ENCODE results near the gene OR51B5. TPM values are rescaled to one million over a fixed set of nuclear protein-coding genes. Genes with fewer than 3 reads are reported as not detected.
"Not testable (repeated sequence)": the region's sequence is repeated elsewhere in the genome, so short reads cannot be mapped to it uniquely, and the experiment has no call there.

The OR51B5 gene
- total RNA-seq, 1 donor from 2014 or later, result 0.20 TPM

- Mint-ChIP-seq H3K36me3 (ENCODE audit: low read depth) (no peaks in the 10 kb centered on the region), H3K27ac (ENCODE audit: unreplicated experiment) (no peak overlapping the region), H3K27me3 (ENCODE audit: low read depth) (no peaks in the 10 kb centered on the region), H3K9me3 (ENCODE audit: low read depth) (no peaks in the 10 kb centered on the region), H3K4me3 (ENCODE audit: unreplicated experiment) (no peak overlapping the region), H3K4me1 (ENCODE audit: low read depth) (peaks cover 33% of the 10 kb centered on the region)
- DNase-seq (ENCODE audit: low spot score), result no peak
- TF ChIP-seq, protein P1, sequence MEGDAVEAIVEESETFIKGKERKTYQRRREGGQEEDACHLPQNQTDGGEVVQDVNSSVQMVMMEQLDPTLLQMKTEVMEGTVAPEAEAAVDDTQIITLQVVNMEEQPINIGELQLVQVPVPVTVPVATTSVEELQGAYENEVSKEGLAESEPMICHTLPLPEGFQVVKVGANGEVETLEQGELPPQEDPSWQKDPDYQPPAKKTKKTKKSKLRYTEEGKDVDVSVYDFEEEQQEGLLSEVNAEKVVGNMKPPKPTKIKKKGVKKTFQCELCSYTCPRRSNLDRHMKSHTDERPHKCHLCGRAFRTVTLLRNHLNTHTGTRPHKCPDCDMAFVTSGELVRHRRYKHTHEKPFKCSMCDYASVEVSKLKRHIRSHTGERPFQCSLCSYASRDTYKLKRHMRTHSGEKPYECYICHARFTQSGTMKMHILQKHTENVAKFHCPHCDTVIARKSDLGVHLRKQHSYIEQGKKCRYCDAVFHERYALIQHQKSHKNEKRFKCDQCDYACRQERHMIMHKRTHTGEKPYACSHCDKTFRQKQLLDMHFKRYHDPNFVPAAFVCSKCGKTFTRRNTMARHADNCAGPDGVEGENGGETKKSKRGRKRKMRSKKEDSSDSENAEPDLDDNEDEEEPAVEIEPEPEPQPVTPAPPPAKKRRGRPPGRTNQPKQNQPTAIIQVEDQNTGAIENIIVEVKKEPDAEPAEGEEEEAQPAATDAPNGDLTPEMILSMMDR (IDR thresholded peaks at IDR 0.05), result no peak
Measured at GRCh38 chr11:5364214-5364613, 20.9 kb upstream of the OR51B5 start.

DNA sequence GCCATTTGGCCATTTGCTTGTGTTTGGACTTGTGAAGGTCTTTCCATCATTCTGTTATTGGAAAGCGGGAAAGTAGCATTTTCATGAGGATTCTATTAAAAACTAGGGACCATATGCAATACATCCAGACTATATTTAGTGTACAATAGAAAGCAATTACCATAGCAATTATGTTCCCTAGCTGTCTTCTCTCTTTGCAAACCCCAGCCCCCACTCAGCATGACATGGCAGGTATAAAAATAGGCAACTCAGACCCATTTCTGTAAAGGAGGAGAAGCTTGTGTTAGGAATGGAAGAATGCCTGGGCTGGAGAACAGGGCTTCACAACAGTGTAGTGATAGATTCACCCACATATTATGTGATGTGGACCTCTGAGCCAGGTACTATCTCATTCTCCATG, 20.4 kb upstream of the OR51B5 start:
- H3K4me3 Mint-ChIP-seq (ENCODE audit: unreplicated experiment), result no peak overlapping the region

DNA sequence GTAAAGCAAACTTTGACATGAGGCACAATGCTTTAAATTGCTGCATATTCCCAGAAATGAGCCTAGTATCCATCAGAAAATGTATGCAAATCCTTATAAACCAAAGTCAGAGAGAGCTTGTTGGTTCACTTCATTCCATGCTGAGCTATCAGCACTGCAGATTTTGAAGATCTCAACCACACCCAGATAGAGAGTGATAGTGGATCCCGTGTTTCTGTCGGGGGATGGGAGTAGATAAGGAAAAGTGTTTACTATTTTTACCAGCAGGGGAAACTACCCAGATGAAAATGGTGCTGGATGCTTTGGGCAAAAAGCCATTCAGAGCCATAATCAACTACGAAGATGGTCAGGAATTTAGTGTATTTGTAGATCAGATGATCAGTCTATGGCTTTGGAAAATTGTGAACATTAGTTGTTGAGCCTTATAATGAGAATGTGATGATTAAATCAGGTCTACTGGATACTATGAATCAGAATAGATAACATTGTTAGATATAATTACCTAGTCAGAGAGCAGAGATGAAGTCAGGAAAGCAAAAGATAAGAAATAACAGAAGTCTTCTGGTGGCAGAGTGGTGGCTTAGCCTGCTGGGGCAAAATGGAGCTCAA, 18.8 kb upstream of the OR51B5 start:
- Mint-ChIP-seq H3K4me3 (ENCODE audit: unreplicated experiment) (no peak overlapping the region), H3K4me1 (ENCODE audit: low read depth) (peaks cover 15% of the 10 kb centered on the region), H3K9me3 (ENCODE audit: low read depth) (no peaks in the 10 kb centered on the region), H3K27me3 (ENCODE audit: low read depth) (no peaks in the 10 kb centered on the region), H3K36me3 (ENCODE audit: low read depth) (no peaks in the 10 kb centered on the region), H3K27ac (ENCODE audit: unreplicated experiment) (no peak overlapping the region)
- DNase-seq (ENCODE audit: low spot score), result no peak
- TF ChIP-seq, protein P1 (IDR thresholded peaks at IDR 0.05), result no peak

More for the DNA sequence above, 20.4 kb upstream of the OR51B5 start:
- no peak for DNase-seq (ENCODE audit: low spot score)
- no peaks in the 10 kb centered on the region for H3K36me3 Mint-ChIP-seq (ENCODE audit: low read depth)
- TF ChIP-seq, protein P1 (IDR thresholded peaks at IDR 0.05), result no peak
- H3K4me1 Mint-ChIP-seq (ENCODE audit: low read depth), result peaks cover 31% of the 10 kb centered on the region
- H3K27ac Mint-ChIP-seq (ENCODE audit: unreplicated experiment), result no peak overlapping the region
- no peaks in the 10 kb centered on the region for H3K9me3 Mint-ChIP-seq (ENCODE audit: low read depth)
- H3K27me3 Mint-ChIP-seq (ENCODE audit: low read depth), result no peaks in the 10 kb centered on the region

- H3K27me3 Mint-ChIP-seq (ENCODE audit: low read depth); H3K36me3 Mint-ChIP-seq (ENCODE audit: low read depth); H3K4me3 Mint-ChIP-seq (ENCODE audit: unreplicated experiment); H3K27ac Mint-ChIP-seq (ENCODE audit: unreplicated experiment); H3K4me1 Mint-ChIP-seq (ENCODE audit: low read depth); DNase-seq (ENCODE audit: low spot score); H3K9me3 Mint-ChIP-seq (ENCODE audit: low read depth): not testable (repeated sequence)
Measured at GRCh38 chr11:5356031-5356430, 12.7 kb upstream of the OR51B5 start.

- Mint-ChIP-seq H3K27ac (ENCODE audit: unreplicated experiment) (no peak within 1 kb of the TSS), H3K9me3 (ENCODE audit: low read depth) (no peaks in the 10 kb centered on the region), H3K36me3 (ENCODE audit: low read depth) (no peaks in the 10 kb centered on the region), H3K4me1 (ENCODE audit: low read depth) (no peaks in the 10 kb centered on the region), H3K27me3 (ENCODE audit: low read depth) (peaks cover 35% of the 10 kb centered on the region), H3K4me3 (ENCODE audit: unreplicated experiment) (no peak within 1 kb of the TSS)
- no peak for DNase-seq (ENCODE audit: low spot score)
- TF ChIP-seq, protein P1 (IDR thresholded peaks at IDR 0.05), result no peak
Measured at GRCh38 chr11:5351208-5351607, 7.9 kb upstream of the OR51B5 start, which contains the start of gene OR51B6. Gene OR51B6 (plus strand): TSS chr11:5351508. CDS start chr11:5351508, 0 bp downstream.

GRCh38 chr11:5349550-5349949, 6.2 kb upstream of the OR51B5 start:
- TF ChIP-seq, protein P1 (IDR thresholded peaks at IDR 0.05), result no peak
- Mint-ChIP-seq H3K27me3 (ENCODE audit: low read depth) (peaks cover 41% of the 10 kb centered on the region), H3K9me3 (ENCODE audit: low read depth) (no peaks in the 10 kb centered on the region), H3K27ac (ENCODE audit: unreplicated experiment) (no peak overlapping the region), H3K4me1 (ENCODE audit: low read depth) (no peaks in the 10 kb centered on the region), H3K36me3 (ENCODE audit: low read depth) (no peaks in the 10 kb centered on the region), H3K4me3 (ENCODE audit: unreplicated experiment) (no peak overlapping the region)
- DNase-seq (ENCODE audit: low spot score), result no peak

Measured in chondrocyte (in vitro differentiated cells).